Measurements from ENCODE around the gene TTLL11.

TTLL11 gene

GRCh38 chr9:121820286-121821005 is 272.7 kb downstream of the TTLL11 start:
- DNase-seq = no peak

- DNase-seq = no peak
Measured at GRCh38 chr9:121819428-121820231, 273.5 kb downstream of the TTLL11 start.

- no peak for DNase-seq
Measured at GRCh38 chr9:121818841-121819427, 274.2 kb downstream of the TTLL11 start.

- DNase-seq = no peak
Measured at GRCh38 chr9:121818016-121818661, 275.0 kb downstream of the TTLL11 start.

- DNase-seq = no peak
Measured at GRCh38 chr9:121817476-121817875, 275.6 kb downstream of the TTLL11 start.

- no peak for DNase-seq
Measured at GRCh38 chr9:121816845-121817450, 276.2 kb downstream of the TTLL11 start.

GRCh38 chr9:121816449-121816817 is 276.7 kb downstream of the TTLL11 start:
- no peak for DNase-seq

GRCh38 chr9:121815546-121816448 is 277.3 kb downstream of the TTLL11 start:
- no peak for DNase-seq

GRCh38 chr9:121815084-121815483 is 278.0 kb downstream of the TTLL11 start:
- DNase-seq = no peak

- no peak for DNase-seq
Measured at GRCh38 chr9:121814594-121814993, 278.5 kb downstream of the TTLL11 start.

GRCh38 chr9:121813519-121814210 is 279.4 kb downstream of the TTLL11 start:
- no peak for DNase-seq

GRCh38 chr9:121812159-121812735 is 280.9 kb downstream of the TTLL11 start:
- no peak for DNase-seq

- no peak for DNase-seq
Measured at GRCh38 chr9:121811751-121812150, 281.4 kb downstream of the TTLL11 start.

- DNase-seq = no peak
Measured at GRCh38 chr9:121811140-121811539, 282.0 kb downstream of the TTLL11 start.

GRCh38 chr9:121810489-121810888 is 282.6 kb downstream of the TTLL11 start:
- DNase-seq = no peak

GRCh38 chr9:121809356-121810050 is 283.6 kb downstream of the TTLL11 start:
- DNase-seq = no peak

- no peak for DNase-seq
Measured at GRCh38 chr9:121808781-121809180, 284.3 kb downstream of the TTLL11 start.

- no peak for DNase-seq
Measured at GRCh38 chr9:121807823-121808278, 285.3 kb downstream of the TTLL11 start.

GRCh38 chr9:121807069-121807822 is 285.9 kb downstream of the TTLL11 start:
- no peak for DNase-seq
